ENCODE data around the gene AKAP9. TPM values are rescaled to one million over a fixed set of nuclear protein-coding genes. Genes with fewer than 3 reads are reported as not detected.

The AKAP9 gene
- total and polyA plus RNA-seq, 2 donors (not counting 3 experiments of a cell fraction or from before 2014, with no cell fraction given) = 9.5 to 51.6 TPM

DNA sequence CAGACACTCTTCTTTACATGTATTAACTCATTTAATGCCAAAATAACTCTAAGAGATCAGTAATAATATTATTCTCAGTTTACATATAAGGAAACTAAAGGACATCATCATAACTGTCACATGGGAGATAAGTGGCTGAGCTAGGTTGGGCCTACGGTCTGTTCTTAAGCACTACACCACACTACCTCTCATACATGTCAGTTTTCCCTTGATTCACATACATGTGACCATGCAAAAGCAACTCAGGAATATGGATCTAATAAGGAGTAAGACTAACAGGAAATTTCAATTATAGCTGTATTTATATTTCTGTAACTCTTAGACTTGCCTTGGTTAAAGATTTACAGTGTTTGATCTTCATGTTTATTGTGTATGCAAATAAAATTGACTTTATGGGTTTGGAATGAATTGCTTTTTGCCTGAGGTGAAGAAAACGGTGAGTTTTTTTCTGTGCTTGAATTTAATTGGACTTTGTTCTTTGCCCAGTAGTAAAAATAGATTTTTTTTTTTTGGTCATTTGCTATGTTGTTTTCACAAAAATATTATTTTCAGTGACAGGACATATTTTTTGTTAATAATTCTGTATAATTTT, 123.9 kb downstream of the AKAP9 start:
- no TSS peak for BruUV-seq (replicated peaks)
- H4K20me1 ChIP-seq (replicated peaks; ENCODE audit: control insufficient read depth, extremely low read depth, insufficient read depth, low read length) = no peaks in the 10 kb centered on the region
- no peaks in the 10 kb centered on the region for H3K79me2 ChIP-seq (ENCODE audit: control insufficient read depth, insufficient read depth, low read length)
- no peak overlapping the region for H3K4me3 ChIP-seq (replicated peaks in 1 of 3; ENCODE audit: insufficient read depth in 1 of 3, low read depth in 1 of 3, low read length in 3 of 3)
- intact Hi-C loops (cut with micrococcal nuclease) (no loop called here), dilution Hi-C loops (cut with MboI; ENCODE audit: extremely low pct_ligation_motif_present, low sequenced_read_pairs) (no loop called here)
- H3K36me3 ChIP-seq (ENCODE audit: control insufficient read depth in 2 of 2, extremely low read depth in 1 of 2, insufficient read depth in 2 of 2, low read length in 2 of 2) = no peaks in the 10 kb centered on the region
- POLR2A ChIA-PET = no interaction called here
- no peak overlapping the region for H2AFZ ChIP-seq (ENCODE audit: low read depth, low read length)
- no peak overlapping the region for H3K9ac ChIP-seq (replicated peaks; ENCODE audit: extremely low read depth, insufficient read depth, low read length)
- no peak overlapping the region for H3K27ac ChIP-seq (ENCODE audit: insufficient read depth, low read depth, low read length)
- H3K9me3 ChIP-seq (replicated peaks; ENCODE audit: control insufficient read depth, insufficient read depth, low read length) = no peaks in the 10 kb centered on the region
- CTCF ChIA-PET = no interaction called here
- no peak for FAIRE-seq
- no peak for TF ChIP-seq POLR2A (IDR thresholded peaks at IDR 0.05; ENCODE audit: low read depth, low read length)
- no peak for TF ChIP-seq FOS (IDR thresholded peaks at IDR 0.05; ENCODE audit: borderline replicate concordance, insufficient read depth, low read length)
- TF ChIP-seq, protein P1, sequence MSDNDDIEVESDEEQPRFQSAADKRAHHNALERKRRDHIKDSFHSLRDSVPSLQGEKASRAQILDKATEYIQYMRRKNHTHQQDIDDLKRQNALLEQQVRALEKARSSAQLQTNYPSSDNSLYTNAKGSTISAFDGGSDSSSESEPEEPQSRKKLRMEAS (IDR thresholded peaks at IDR 0.05; ENCODE audit: insufficient read depth, insufficient read length) = no peak
- no peak for TF ChIP-seq EZH2 (IDR thresholded peaks at IDR 0.05; ENCODE audit: borderline replicate concordance, low read depth, low read length, severe bottlenecking)
- no peak for TF ChIP-seq POLR2AphosphoS5 (IDR thresholded peaks at IDR 0.05; ENCODE audit: insufficient read depth, low read depth, low read length)
- TF ChIP-seq MYC (IDR thresholded peaks at IDR 0.05; ENCODE audit: low read depth, low read length) = no peak
- no peak for TF ChIP-seq GATA2 (IDR thresholded peaks at IDR 0.05; ENCODE audit: insufficient read depth, insufficient read length, low read depth, low read length)
- TF ChIP-seq, protein P2, sequence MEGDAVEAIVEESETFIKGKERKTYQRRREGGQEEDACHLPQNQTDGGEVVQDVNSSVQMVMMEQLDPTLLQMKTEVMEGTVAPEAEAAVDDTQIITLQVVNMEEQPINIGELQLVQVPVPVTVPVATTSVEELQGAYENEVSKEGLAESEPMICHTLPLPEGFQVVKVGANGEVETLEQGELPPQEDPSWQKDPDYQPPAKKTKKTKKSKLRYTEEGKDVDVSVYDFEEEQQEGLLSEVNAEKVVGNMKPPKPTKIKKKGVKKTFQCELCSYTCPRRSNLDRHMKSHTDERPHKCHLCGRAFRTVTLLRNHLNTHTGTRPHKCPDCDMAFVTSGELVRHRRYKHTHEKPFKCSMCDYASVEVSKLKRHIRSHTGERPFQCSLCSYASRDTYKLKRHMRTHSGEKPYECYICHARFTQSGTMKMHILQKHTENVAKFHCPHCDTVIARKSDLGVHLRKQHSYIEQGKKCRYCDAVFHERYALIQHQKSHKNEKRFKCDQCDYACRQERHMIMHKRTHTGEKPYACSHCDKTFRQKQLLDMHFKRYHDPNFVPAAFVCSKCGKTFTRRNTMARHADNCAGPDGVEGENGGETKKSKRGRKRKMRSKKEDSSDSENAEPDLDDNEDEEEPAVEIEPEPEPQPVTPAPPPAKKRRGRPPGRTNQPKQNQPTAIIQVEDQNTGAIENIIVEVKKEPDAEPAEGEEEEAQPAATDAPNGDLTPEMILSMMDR (IDR thresholded peaks at IDR 0.05; ENCODE audit: extremely low read depth in 1 of 2, insufficient read depth in 1 of 2, low read depth in 1 of 2, low read length in 2 of 2) = no peak
- no peak for TF ChIP-seq JUN (IDR thresholded peaks at IDR 0.05; ENCODE audit: borderline replicate concordance, insufficient read depth, insufficient read length, low read depth)
- no peak for DNase-seq (ENCODE audit: low read depth, low spot score)
- no peak overlapping the region for H3K4me2 ChIP-seq (ENCODE audit: insufficient read depth, low read length)
- no peaks in the 10 kb centered on the region for H3K27me3 ChIP-seq (ENCODE audit: control insufficient read depth in 2 of 2, insufficient read depth in 2 of 2, low read length in 2 of 2)
- H3K4me1 ChIP-seq (ENCODE audit: control insufficient read depth, extremely low read depth, insufficient read depth, low read length) = no peaks in the 10 kb centered on the region
- H3K9me1 ChIP-seq (replicated peaks; ENCODE audit: control insufficient read depth, extremely low read depth, insufficient read depth, low read length) = no peaks in the 10 kb centered on the region

Measured in endothelial cell of umbilical vein (primary cell).